Fibroblast of mammary gland (primary cell): ENCODE measurements around the gene DOCK2.

Source experiments
- DNase-seq: peaks from one replicate; pipeline ENCODE4 v3.0.0-alpha.2; 2010; ENCODE audit warnings: low read depth
- H3K4me3 ChIP-seq: 2 replicates; pipeline ENCODE4 v1.5.1; 2011; ENCODE audit warnings: low read depth, mild to moderate bottlenecking, low read length, moderate library complexity; ENCODE audit not compliant: control insufficient read depth
- TF ChIP-seq, protein P1 (sequence below): conservative IDR thresholded peaks from 2 replicates; pipeline ENCODE4 v1.5.1; 2011; ENCODE audit warnings: low read depth, low read length, inconsistent platforms; ENCODE audit not compliant: control insufficient read depth, insufficient read depth

Gene DOCK2

DNA sequence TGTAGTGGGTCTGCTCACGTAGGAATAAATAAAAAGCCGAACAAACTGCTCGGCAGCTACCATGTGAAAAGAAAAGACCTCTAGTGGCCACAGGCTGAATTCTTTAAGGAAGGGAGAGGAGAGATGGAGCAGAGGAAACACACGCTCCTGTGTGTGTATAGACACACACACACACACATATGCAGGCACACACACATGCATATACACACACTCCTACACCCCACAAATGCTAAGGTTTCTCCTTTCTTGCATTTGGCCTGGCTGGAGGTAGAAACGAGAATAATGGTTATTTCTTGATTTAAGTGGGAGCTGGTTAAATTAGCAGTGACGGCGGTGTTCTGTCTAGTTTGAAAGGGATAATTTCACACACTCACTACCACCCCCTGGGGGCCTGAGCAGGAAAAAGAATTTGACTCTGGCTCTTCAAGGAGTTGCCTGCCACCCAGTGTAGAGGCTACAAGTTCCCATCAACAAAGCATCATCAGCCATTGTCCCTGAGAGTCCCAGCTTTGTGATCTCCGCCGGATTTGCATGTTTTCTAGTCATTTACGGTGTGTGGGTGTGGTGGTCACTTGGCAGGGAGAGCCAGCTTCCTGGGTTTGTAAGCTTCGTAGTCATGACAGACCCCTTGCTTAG, 343.5 kb downstream of the DOCK2 start, which contains the start of gene INSYN2B:
Gene INSYN2B (minus strand): TSS at position 78 of the 636 bp plus-strand sequence. CDS start 96,597 bp downstream, outside the sequence.
- H3K4me3 ChIP-seq, result peak within 1 kb of the TSS; percentile 54
- DNase-seq, result peak; percentile 88
- TF ChIP-seq, protein P1, sequence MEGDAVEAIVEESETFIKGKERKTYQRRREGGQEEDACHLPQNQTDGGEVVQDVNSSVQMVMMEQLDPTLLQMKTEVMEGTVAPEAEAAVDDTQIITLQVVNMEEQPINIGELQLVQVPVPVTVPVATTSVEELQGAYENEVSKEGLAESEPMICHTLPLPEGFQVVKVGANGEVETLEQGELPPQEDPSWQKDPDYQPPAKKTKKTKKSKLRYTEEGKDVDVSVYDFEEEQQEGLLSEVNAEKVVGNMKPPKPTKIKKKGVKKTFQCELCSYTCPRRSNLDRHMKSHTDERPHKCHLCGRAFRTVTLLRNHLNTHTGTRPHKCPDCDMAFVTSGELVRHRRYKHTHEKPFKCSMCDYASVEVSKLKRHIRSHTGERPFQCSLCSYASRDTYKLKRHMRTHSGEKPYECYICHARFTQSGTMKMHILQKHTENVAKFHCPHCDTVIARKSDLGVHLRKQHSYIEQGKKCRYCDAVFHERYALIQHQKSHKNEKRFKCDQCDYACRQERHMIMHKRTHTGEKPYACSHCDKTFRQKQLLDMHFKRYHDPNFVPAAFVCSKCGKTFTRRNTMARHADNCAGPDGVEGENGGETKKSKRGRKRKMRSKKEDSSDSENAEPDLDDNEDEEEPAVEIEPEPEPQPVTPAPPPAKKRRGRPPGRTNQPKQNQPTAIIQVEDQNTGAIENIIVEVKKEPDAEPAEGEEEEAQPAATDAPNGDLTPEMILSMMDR, result peak; percentile 74

DNA sequence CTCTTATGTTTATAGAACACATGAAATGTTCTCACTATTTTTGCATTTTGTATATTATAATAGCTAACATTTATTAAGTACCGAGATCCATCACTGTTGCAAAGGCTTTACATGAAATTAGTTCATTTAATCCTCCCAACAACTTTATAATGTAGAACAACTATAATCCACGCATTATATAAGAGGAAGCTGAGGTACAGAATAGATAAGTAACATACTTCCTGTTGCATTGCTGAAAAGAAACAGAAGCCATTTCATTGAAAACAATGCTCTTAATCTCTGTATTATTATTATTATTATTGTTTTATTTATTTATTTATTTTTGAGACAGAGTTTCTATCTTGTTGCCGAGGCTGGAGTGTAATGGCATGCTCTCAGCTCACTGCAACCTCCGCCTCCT, 351.1 kb downstream of the DOCK2 start:
- no peak for DNase-seq
- H3K4me3 ChIP-seq, result no peak overlapping the region
- TF ChIP-seq, protein P1, result no peak

DNA sequence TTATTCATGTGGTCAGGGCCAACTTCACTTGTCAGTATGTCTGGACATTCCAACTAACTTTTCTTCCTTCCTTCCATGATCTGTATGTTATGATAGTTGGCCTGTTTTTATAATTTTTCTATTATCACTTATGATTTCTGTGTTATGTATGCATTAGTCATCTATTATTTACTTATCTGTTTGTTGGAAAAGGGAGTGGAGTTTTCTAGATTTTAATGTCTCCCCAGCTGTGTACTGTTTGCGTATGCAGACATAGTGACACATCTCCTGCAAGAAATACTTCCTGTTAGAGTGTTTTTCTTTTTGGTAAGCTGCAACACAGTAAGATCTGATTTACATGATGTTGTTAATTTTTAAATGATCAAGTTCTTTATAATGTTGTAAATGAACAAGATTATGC, 351.9 kb downstream of the DOCK2 start:
- H3K4me3 ChIP-seq, result no peak overlapping the region
- DNase-seq, result no peak
- TF ChIP-seq, protein P1, result no peak

DNA sequence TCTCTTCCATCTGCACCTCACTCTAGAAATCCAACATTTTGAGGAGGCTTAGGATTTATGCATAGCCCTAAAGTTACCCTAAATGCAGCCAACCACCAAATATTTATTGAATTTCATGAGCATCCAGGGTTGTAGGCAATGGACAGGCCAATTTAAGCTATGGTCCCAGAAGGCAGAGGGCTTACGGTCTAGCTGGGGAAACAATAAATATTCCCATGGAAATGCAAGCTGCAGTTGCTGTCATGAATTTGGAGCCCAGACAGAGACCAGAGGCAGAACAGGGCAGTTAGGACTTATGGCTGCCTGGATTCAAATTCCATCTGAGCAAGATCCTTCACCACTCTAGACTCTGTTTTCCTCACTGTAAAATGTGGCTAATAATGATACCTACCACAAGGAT, 352.3 kb downstream of the DOCK2 start:
- TF ChIP-seq, protein P1, result no peak
- no peak for DNase-seq
- no peak overlapping the region for H3K4me3 ChIP-seq

DNA sequence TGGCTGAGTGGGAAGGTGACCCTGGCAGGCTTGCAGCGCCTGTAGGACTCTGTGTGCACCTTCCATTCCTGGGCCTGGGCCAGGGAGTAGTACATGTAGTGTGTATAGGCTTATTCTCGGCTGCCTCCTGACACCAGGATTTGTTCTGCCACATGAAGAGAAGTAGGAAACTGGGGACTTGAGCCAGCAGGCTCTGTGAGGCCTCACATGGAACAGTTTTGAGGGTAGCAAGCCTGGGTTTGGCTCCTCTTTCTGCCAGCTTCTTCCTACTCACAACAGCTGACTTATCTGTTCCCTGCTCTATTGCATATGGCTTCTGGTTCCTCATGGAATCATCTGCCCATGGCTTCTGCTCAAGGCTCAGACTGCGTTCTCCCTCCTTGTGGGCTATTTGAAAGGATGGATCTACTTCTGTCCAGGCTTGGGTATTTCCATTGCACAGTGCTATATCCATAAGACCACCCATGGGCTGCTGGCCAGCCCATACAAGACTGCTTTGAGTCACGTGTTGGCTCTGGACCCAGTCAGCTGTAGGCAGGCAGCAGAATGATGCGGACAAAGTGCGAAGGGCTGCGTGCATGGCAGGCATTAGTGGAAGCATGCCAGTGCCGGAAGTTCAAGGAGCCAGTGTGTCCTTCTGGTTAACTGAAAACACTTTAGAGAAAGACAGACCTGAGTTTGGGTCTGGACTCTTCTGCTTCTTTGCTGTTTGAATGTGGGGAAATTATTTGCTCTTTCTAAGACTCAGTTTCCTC, 354.2 kb downstream of the DOCK2 start:
- DNase-seq, result no peak
- TF ChIP-seq, protein P1, result no peak
- no peak overlapping the region for H3K4me3 ChIP-seq

DNA sequence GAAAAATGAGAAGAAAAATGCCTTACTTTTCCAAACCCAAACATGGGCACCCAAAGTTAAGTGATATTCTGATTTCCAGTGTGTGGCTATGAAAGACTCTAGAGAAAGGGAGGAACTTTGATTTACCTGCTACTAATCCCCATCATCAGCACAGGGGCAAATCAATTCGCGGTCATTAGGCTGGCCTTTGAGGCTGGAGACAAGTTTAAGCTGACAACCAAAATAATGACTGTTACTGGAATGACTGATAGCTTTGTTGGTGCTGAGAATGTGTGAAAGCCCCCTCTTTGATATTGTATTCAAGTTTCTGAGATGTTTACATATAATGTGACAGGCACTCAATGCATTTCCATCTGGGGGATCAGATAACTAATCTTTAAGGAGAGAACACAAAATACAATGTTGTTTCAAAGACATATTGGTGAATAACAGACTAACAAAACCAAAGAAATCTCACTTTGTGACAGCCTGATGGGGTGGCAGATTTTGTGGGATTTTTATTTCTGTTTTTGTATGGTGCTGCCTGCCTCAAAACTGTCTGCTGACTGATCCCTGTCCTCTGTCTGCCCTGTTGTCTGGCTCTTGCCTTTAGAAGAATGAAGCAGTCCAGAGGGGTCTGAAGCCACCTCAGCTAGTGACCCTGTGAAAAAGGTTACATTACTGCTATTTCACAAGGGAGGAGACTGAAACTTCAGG, 355.9 kb downstream of the DOCK2 start:
- no peak overlapping the region for H3K4me3 ChIP-seq
- no peak for DNase-seq
- TF ChIP-seq, protein P1, result no peak
